HAP-1 (cell line): ENCODE measurements around the gene FAM161A.
"Not testable (repeated sequence)": the region's sequence is repeated elsewhere in the genome, so short reads cannot be mapped to it uniquely, and the experiment has no call there.

Experiments
- DNase-seq, 2 experiments: peaks; one replicate each; pipeline ENCODE4 v3.0.0-alpha.2; 2016 to 2020; ENCODE audit warnings: low spot score in 2 of 2
- H3K27me3 ChIP-seq: fragments of 250-450 bp; sonication (Bioruptor Pico); 2 replicates; pipeline ENCODE4 v1.5.1; 2020; ENCODE audit warnings: low read depth, mild to moderate bottlenecking, moderate library complexity
- H3K36me3 ChIP-seq: fragments of 250-450 bp; sonication (Bioruptor Pico); replicated peaks from 2 replicates; pipeline ENCODE4 v1.5.1; 2020; ENCODE audit warnings: mild to moderate bottlenecking
- H3K4me1 ChIP-seq: fragments of 250-450 bp; sonication (Bioruptor Pico); 2 replicates; pipeline ENCODE4 v1.5.1; 2020; ENCODE audit warnings: mild to moderate bottlenecking
- H3K4me3 ChIP-seq: fragments of 250-450 bp; sonication (Bioruptor Pico); 2 replicates; pipeline ENCODE4 v1.5.1; 2020; ENCODE audit warnings: mild to moderate bottlenecking, moderate library complexity
- H3K9me3 ChIP-seq: fragments of 250-450 bp; sonication (Bioruptor Pico); 2 replicates; pipeline ENCODE4 v1.5.1; 2020; ENCODE audit warnings: mild to moderate bottlenecking, moderate library complexity
- in situ Hi-C: fragments of 300-500 bp; cut with MboI; formaldehyde crosslinking; loops from 3 replicates; pipeline ENCODE4 v1.14.3; 2020; ENCODE audit warnings: low sequenced_read_pairs, inconsistent platforms, mixed read lengths

The FAM161A gene

GRCh38 chr2:61866482-61867089 is 12.7 kb upstream of the FAM161A start:
- DNase-seq, H3K4me3 ChIP-seq, H3K9me3 ChIP-seq, H3K4me1 ChIP-seq, H3K27me3 ChIP-seq: not testable (repeated sequence)
- H3K36me3 ChIP-seq: peaks cover 60% of the 10 kb centered on the region
- in situ Hi-C loops: loop anchor here (10.0 kb wide), 1 partner anchor 352 kb away; no protein-coding TSS in a partner anchor

- no peak for DNase-seq
- no peaks in the 10 kb centered on the region for H3K9me3 ChIP-seq
- no peaks in the 10 kb centered on the region for H3K4me1 ChIP-seq
- peaks cover 20% of the 10 kb centered on the region for H3K36me3 ChIP-seq
- in situ Hi-C loops: loop anchor here (10.0 kb wide), 1 partner anchor 347 kb away; no protein-coding TSS in a partner anchor
- H3K27me3 ChIP-seq: no peaks in the 10 kb centered on the region
- no peak overlapping the region for H3K4me3 ChIP-seq
These were observed 8.2 kb upstream of the FAM161A start for GRCh38 chr2:61862085-61862484.

GRCh38 chr2:61857224-61857623 is 3.4 kb upstream of the FAM161A start:
- in situ Hi-C loops: no loop called here
- no peak for DNase-seq
- H3K27me3 ChIP-seq: no peaks in the 10 kb centered on the region
- H3K9me3 ChIP-seq: no peaks in the 10 kb centered on the region; the same call in 1 of the 2 replicates
- H3K36me3 ChIP-seq: no peaks in the 10 kb centered on the region
- H3K4me3 ChIP-seq: no peak overlapping the region
- peaks cover 11% of the 10 kb centered on the region for H3K4me1 ChIP-seq

GRCh38 chr2:61855318-61855613 is 1.4 kb upstream of the FAM161A start:
- no peak overlapping the region for H3K4me3 ChIP-seq
- no peak for DNase-seq
- H3K9me3 ChIP-seq: no peaks in the 10 kb centered on the region; the same call in 1 of the 2 replicates
- no peaks in the 10 kb centered on the region for H3K36me3 ChIP-seq
- peaks cover 11% of the 10 kb centered on the region for H3K4me1 ChIP-seq
- H3K27me3 ChIP-seq: no peaks in the 10 kb centered on the region
- in situ Hi-C loops: no loop called here

GRCh38 chr2:61854564-61855317 is 881 bp upstream of the FAM161A start:
- in situ Hi-C loops: no loop called here
- Histone ChIP-seq H3K4me3 (peak overlapping the region; percentile 84), H3K9me3 (no peaks in the 10 kb centered on the region; the same call in 1 of the 2 replicates), H3K27me3 (no peaks in the 10 kb centered on the region), H3K36me3 (no peaks in the 10 kb centered on the region), H3K4me1 (peaks cover 11% of the 10 kb centered on the region)
- peak; percentile 94 to 95 for DNase-seq

GRCh38 chr2:61853086-61853846 is 594 bp downstream of the FAM161A start:
- Histone ChIP-seq H3K36me3 (no peaks in the 10 kb centered on the region), H3K9me3 (no peaks in the 10 kb centered on the region; the same call in 1 of the 2 replicates), H3K4me3 (peak overlapping the region; percentile 84), H3K4me1 (peaks cover 11% of the 10 kb centered on the region), H3K27me3 (no peaks in the 10 kb centered on the region)
- DNase-seq: peak; percentile 63 to 84
- in situ Hi-C loops: no loop called here

- H3K36me3 ChIP-seq, H3K4me3 ChIP-seq, in situ Hi-C loops, H3K9me3 ChIP-seq, H3K27me3 ChIP-seq, DNase-seq: not testable (repeated sequence)
- peaks cover 11% of the 10 kb centered on the region for H3K4me1 ChIP-seq
These were observed 2.6 kb downstream of the FAM161A start for GRCh38 chr2:61851270-61851669.

- no peak overlapping the region for H3K4me3 ChIP-seq
- no peak for DNase-seq
- H3K9me3 ChIP-seq: no peaks in the 10 kb centered on the region
- H3K27me3 ChIP-seq: no peaks in the 10 kb centered on the region
- no peaks in the 10 kb centered on the region for H3K4me1 ChIP-seq
- no peaks in the 10 kb centered on the region; the same call in 1 of the 2 replicates for H3K36me3 ChIP-seq
- in situ Hi-C loops: no loop called here
These were observed 8.5 kb downstream of the FAM161A start for GRCh38 chr2:61845320-61845719.

GRCh38 chr2:61841286-61841685 is 12.6 kb downstream of the FAM161A start:
- Histone ChIP-seq H3K9me3 (no peaks in the 10 kb centered on the region), H3K36me3 (no peaks in the 10 kb centered on the region; the same call in 1 of the 2 replicates), H3K4me1 (no peaks in the 10 kb centered on the region), H3K27me3 (no peaks in the 10 kb centered on the region), H3K4me3 (no peak overlapping the region)
- DNase-seq: no peak
- in situ Hi-C loops: no loop called here

GRCh38 chr2:61834893-61835292 is 19.0 kb downstream of the FAM161A start:
- in situ Hi-C loops: no loop called here
- H3K9me3 ChIP-seq: no peaks in the 10 kb centered on the region
- H3K36me3 ChIP-seq: 0 out of 2 replicates have a peak, but pooled peaks cover 3% of the 10 kb centered on the region
- H3K27me3 ChIP-seq: no peaks in the 10 kb centered on the region
- H3K4me1 ChIP-seq: no peaks in the 10 kb centered on the region
- H3K4me3 ChIP-seq: no peak overlapping the region
- DNase-seq: no peak

GRCh38 chr2:61833971-61834370 is 19.9 kb downstream of the FAM161A start:
- DNase-seq: no peak

GRCh38 chr2:61832183-61832841 is 21.5 kb downstream of the FAM161A start:
- no peak for DNase-seq
- Histone ChIP-seq H3K9me3 (no peaks in the 10 kb centered on the region), H3K4me3 (no peak overlapping the region), H3K27me3 (no peaks in the 10 kb centered on the region), H3K36me3 (0 out of 2 replicates have a peak, but pooled peaks cover 3% of the 10 kb centered on the region), H3K4me1 (no peaks in the 10 kb centered on the region)
- in situ Hi-C loops: no loop called here

More at GRCh38 chr2:61833971-61834370, 19.9 kb downstream of the FAM161A start:
- no peaks in the 10 kb centered on the region for H3K27me3 ChIP-seq
- in situ Hi-C loops: no loop called here
- no peak overlapping the region for H3K4me3 ChIP-seq
- no peaks in the 10 kb centered on the region for H3K9me3 ChIP-seq
- no peaks in the 10 kb centered on the region for H3K4me1 ChIP-seq
- 0 out of 2 replicates have a peak, but pooled peaks cover 3% of the 10 kb centered on the region for H3K36me3 ChIP-seq

GRCh38 chr2:61822255-61822654 is 31.6 kb downstream of the FAM161A start:
- no peak overlapping the region for H3K4me3 ChIP-seq
- no peaks in the 10 kb centered on the region for H3K9me3 ChIP-seq
- no peaks in the 10 kb centered on the region; the same call in 1 of the 2 replicates for H3K27me3 ChIP-seq
- H3K36me3 ChIP-seq: no peaks in the 10 kb centered on the region; the same call in 1 of the 2 replicates
- in situ Hi-C loops: no loop called here
- H3K4me1 ChIP-seq: no peaks in the 10 kb centered on the region
- no peak for DNase-seq
